HCT116 (cell line): ENCODE measurements around the gene ITGBL1. TPM values are rescaled to one million over a fixed set of nuclear protein-coding genes. Genes with fewer than 3 reads are reported as not detected.

Experiments used
- ATAC-seq: fragments of 200-7000 bp; cut with Tn5 transposase; 2 replicates; pipeline ENCODE4 v1.9.1; 2020; ENCODE audit warnings: mild to moderate bottlenecking, moderate library complexity
- BruUV-seq: library from RNA; stranded (reverse); fragments of 400-500 nt; replicated peaks from 2 replicates; lab custom pipeline; 2021; lab: Mats Ljungman, UMichigan
- CTCF ChIA-PET: fragments of 300-600 bp; sonication (Branson Sonifier 250); formaldehyde crosslinking; loops from one replicate; lab custom pipeline; 2021; ENCODE audit warnings: antibody characterized with exemption; lab: Charles Lee
- POLR2A ChIA-PET: fragments of 300-600, 350-600 bp; sonication (Branson Sonifier 250); formaldehyde crosslinking; loops from one replicate; lab custom pipeline; 2021; ENCODE audit warnings: antibody characterized with exemption; lab: Charles Lee
- RAD21 ChIA-PET, 2 experiments: fragments of 300-600 bp; sonication (Branson Sonifier 250); formaldehyde crosslinking; loops; one replicate each; lab custom pipeline; 2023; ENCODE audit warnings: low total read pairs in 2 of 2; ENCODE audit not compliant: uncharacterized antibody in 2 of 2, unreplicated experiment in 2 of 2, low non-redundant PET in 1 of 2; lab: Charles Lee
- DNase-seq: peaks from one replicate; pipeline ENCODE4 v3.0.0-alpha.2; 2010; ENCODE audit warnings: low read depth, low spot score
- H2AFZ ChIP-seq: fragments of 200-600 bp; shearing (Covaris generic), sonication (generic); 2 replicates; pipeline ENCODE4 v1.6.1; 2017; ENCODE audit warnings: low read depth, mixed run types, mixed read lengths, antibody characterized with exemption, low read length; ENCODE audit not compliant: poor library complexity, severe bottlenecking
- H3K27ac ChIP-seq: 2 replicates; pipeline ENCODE4 v1.5.1; 2012; ENCODE audit warnings: low read depth, low read length
- H3K27me3 ChIP-seq: fragments of 200-600 bp; sonication (generic); 2 replicates; pipeline ENCODE4 v1.6.1; 2016; ENCODE audit warnings: mixed run types, low read length, mixed read lengths; ENCODE audit not compliant: insufficient read depth
- H3K36me3 ChIP-seq, 2 experiments: fragments of 200-500 bp in 1 of 2; fragments of 200-600 bp in 1 of 2; sonication (Bioruptor generic) in 1 of 2; sonication (generic) in 1 of 2; 2 replicates each; pipeline versions ENCODE4 v1.5.1 to v1.6.1; 2014 to 2016; ENCODE audit warnings: low read length in 2 of 2, inconsistent platforms in 1 of 2, mixed read lengths in 1 of 2, mixed run types in 1 of 2; ENCODE audit not compliant: insufficient read depth in 2 of 2, control insufficient read depth in 1 of 2
- H3K4me1 ChIP-seq, 2 experiments: fragments of 200-600 bp in 1 of 2; sonication (generic) in 1 of 2; 2 replicates each; pipeline versions ENCODE4 v1.5.1 to v1.6.1; 2012 to 2017; ENCODE audit warnings: low read length in 2 of 2, inconsistent platforms in 1 of 2, mild to moderate bottlenecking in 1 of 2, mixed read lengths in 1 of 2, mixed run types in 1 of 2, moderate library complexity in 1 of 2; ENCODE audit not compliant: insufficient read depth in 2 of 2, control insufficient read depth in 1 of 2
- H3K4me2 ChIP-seq: fragments of 200-600 bp; sonication (generic); 2 replicates; pipeline ENCODE4 v1.6.1; 2017; ENCODE audit warnings: mixed run types, low read length, mixed read lengths
- H3K4me3 ChIP-seq, 2 experiments: fragments of 200-600 bp in 1 of 2; sonication (generic) in 1 of 2; replicated peaks in 1 of 2; 2 replicates each; pipeline ENCODE4 v1.5.1; 2011 to 2016; ENCODE audit warnings: low read length in 2 of 2, control low read depth in 1 of 2, low read depth in 1 of 2, mild to moderate bottlenecking in 1 of 2, mixed read lengths in 1 of 2, mixed run types in 1 of 2
- H3K79me2 ChIP-seq: fragments of 200-600 bp; sonication (generic); 2 replicates; pipeline ENCODE4 v1.6.1; 2017; ENCODE audit warnings: mild to moderate bottlenecking, mixed run types, low read length, moderate library complexity, mixed read lengths; ENCODE audit not compliant: insufficient read depth
- H3K9ac ChIP-seq: fragments of 200-600 bp; sonication (generic); 2 replicates; pipeline ENCODE4 v1.6.1; 2016; ENCODE audit warnings: low read length, mixed read lengths
- H3K9me2 ChIP-seq: fragments of 200-600 bp; sonication (generic), shearing (Covaris generic); 2 replicates; pipeline ENCODE4 v1.6.1; 2017; ENCODE audit warnings: mixed run types, mild to moderate bottlenecking, moderate library complexity; ENCODE audit not compliant: insufficient read depth
- H3K9me3 ChIP-seq, 2 experiments: fragments of 200-500 bp in 1 of 2; fragments of 200-600 bp in 1 of 2; sonication (Bioruptor generic) in 1 of 2; sonication (generic) in 1 of 2; 2 replicates each; pipeline ENCODE4 v1.6.1; 2014 to 2017; ENCODE audit warnings: low read length in 2 of 2, mixed read lengths in 2 of 2, inconsistent platforms in 1 of 2, low read depth in 1 of 2, mild to moderate bottlenecking in 1 of 2, mixed run types in 1 of 2, moderate library complexity in 1 of 2; ENCODE audit not compliant: control insufficient read depth in 1 of 2, insufficient read depth in 1 of 2
- H4K20me1 ChIP-seq: fragments of 200-600 bp; sonication (generic), shearing (Covaris generic); 2 replicates; pipeline ENCODE4 v1.6.1; 2017; ENCODE audit warnings: mixed run types, mild to moderate bottlenecking, moderate library complexity; ENCODE audit not compliant: insufficient read depth
- FOSL1 ChIP-seq: IDR thresholded peaks from 2 replicates; pipeline ENCODE4 v1.6.1; 2012; ENCODE audit warnings: low read depth
- POLR2AphosphoS5 ChIP-seq: IDR thresholded peaks from 2 replicates; pipeline ENCODE4 v1.6.1; 2011; ENCODE audit warnings: mild to moderate bottlenecking, low read depth, low read length, moderate library complexity
- SP1 ChIP-seq: IDR thresholded peaks from 2 replicates; pipeline ENCODE4 v1.6.1; 2012; ENCODE audit warnings: low read depth
- TCF7L2 ChIP-seq: IDR thresholded peaks from 2 replicates; pipeline ENCODE4 v1.7.0; 2011; ENCODE audit warnings: borderline replicate concordance, inconsistent platforms; ENCODE audit not compliant: insufficient read depth, insufficient read length; ENCODE audit errors: extremely low read depth
- YY1 ChIP-seq: IDR thresholded peaks from 2 replicates; pipeline ENCODE4 v1.6.1; 2011; ENCODE audit warnings: low read length, low read depth, moderate library complexity, mild to moderate bottlenecking; ENCODE audit not compliant: insufficient replicate concordance; ENCODE audit errors: extremely low read depth
- ZFX ChIP-seq: fragments of 450-650 bp; IDR thresholded peaks from 2 replicates; pipeline ENCODE4 v1.6.1; 2017
- intact Hi-C: fragments of 100-400 bp; cut with micrococcal nuclease; formaldehyde crosslinking; loops from 2 replicates; pipeline ENCODE4 v1.10.0; 2022
- total RNA-seq: library from RNA; stranded (reverse); gene quantifications from one replicate; pipeline ENCODE4 v1.2.1, GENCODE V29; 2021; ENCODE audit not compliant: unreplicated experiment
- TF ChIP-seq, protein P1 (sequence below): IDR thresholded peaks from 2 replicates; pipeline ENCODE4 v1.6.1; 2011; ENCODE audit warnings: mild to moderate bottlenecking, low read length, moderate library complexity; ENCODE audit not compliant: insufficient replicate concordance; ENCODE audit errors: extremely low read depth
- TF ChIP-seq, protein P2 (sequence below): IDR thresholded peaks from 2 replicates; pipeline ENCODE4 v1.6.1; 2012
- TF ChIP-seq, protein P3 (sequence below): IDR thresholded peaks from 2 replicates; pipeline ENCODE4 v1.6.1; 2012; ENCODE audit warnings: low read depth
- TF ChIP-seq, protein P4 (sequence below): IDR thresholded peaks from 2 replicates; pipeline ENCODE4 v1.6.1; 2012

ITGBL1 gene
- total RNA-seq, 1 experiment from 2014 or later = 0.66 TPM

DNA sequence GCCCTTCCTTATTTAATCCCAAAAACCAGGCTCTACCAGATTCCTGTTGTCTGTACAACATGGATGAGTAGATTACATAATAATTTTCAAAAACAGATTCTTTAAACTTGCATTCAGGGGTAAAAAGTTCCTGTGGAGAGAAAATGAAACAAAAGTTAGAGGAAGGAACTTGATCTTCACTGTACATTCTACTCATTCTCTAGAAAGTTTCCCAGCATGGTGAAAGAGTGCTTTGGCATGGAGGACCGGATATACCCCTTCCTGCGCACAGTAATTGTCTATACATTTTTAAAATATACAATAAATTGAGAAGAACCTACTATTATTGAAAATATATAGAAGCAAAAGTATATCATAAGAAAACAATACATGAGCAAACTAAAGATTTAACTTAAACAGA is 274.2 kb downstream of the ITGBL1 start:
- no peak overlapping the region for H2AFZ ChIP-seq
- no TSS peak for BruUV-seq
- TF ChIP-seq ZFX = no peak
- no peak for TF ChIP-seq TCF7L2
- TF ChIP-seq POLR2AphosphoS5 = no peak
- no peak for TF ChIP-seq FOSL1
- TF ChIP-seq YY1 = no peak
- TF ChIP-seq, protein P1, sequence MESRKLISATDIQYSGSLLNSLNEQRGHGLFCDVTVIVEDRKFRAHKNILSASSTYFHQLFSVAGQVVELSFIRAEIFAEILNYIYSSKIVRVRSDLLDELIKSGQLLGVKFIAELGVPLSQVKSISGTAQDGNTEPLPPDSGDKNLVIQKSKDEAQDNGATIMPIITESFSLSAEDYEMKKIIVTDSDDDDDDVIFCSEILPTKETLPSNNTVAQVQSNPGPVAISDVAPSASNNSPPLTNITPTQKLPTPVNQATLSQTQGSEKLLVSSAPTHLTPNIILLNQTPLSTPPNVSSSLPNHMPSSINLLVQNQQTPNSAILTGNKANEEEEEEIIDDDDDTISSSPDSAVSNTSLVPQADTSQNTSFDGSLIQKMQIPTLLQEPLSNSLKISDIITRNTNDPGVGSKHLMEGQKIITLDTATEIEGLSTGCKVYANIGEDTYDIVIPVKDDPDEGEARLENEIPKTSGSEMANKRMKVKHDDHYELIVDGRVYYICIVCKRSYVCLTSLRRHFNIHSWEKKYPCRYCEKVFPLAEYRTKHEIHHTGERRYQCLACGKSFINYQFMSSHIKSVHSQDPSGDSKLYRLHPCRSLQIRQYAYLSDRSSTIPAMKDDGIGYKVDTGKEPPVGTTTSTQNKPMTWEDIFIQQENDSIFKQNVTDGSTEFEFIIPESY = no peak
- TF ChIP-seq, protein P2, sequence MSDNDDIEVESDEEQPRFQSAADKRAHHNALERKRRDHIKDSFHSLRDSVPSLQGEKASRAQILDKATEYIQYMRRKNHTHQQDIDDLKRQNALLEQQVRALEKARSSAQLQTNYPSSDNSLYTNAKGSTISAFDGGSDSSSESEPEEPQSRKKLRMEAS = no peak
- TF ChIP-seq SP1 = no peak
- TF ChIP-seq, protein P3, sequence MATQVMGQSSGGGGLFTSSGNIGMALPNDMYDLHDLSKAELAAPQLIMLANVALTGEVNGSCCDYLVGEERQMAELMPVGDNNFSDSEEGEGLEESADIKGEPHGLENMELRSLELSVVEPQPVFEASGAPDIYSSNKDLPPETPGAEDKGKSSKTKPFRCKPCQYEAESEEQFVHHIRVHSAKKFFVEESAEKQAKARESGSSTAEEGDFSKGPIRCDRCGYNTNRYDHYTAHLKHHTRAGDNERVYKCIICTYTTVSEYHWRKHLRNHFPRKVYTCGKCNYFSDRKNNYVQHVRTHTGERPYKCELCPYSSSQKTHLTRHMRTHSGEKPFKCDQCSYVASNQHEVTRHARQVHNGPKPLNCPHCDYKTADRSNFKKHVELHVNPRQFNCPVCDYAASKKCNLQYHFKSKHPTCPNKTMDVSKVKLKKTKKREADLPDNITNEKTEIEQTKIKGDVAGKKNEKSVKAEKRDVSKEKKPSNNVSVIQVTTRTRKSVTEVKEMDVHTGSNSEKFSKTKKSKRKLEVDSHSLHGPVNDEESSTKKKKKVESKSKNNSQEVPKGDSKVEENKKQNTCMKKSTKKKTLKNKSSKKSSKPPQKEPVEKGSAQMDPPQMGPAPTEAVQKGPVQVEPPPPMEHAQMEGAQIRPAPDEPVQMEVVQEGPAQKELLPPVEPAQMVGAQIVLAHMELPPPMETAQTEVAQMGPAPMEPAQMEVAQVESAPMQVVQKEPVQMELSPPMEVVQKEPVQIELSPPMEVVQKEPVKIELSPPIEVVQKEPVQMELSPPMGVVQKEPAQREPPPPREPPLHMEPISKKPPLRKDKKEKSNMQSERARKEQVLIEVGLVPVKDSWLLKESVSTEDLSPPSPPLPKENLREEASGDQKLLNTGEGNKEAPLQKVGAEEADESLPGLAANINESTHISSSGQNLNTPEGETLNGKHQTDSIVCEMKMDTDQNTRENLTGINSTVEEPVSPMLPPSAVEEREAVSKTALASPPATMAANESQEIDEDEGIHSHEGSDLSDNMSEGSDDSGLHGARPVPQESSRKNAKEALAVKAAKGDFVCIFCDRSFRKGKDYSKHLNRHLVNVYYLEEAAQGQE = no peak
- TF ChIP-seq, protein P4, sequence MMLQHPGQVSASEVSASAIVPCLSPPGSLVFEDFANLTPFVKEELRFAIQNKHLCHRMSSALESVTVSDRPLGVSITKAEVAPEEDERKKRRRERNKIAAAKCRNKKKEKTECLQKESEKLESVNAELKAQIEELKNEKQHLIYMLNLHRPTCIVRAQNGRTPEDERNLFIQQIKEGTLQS = no peak
- H3K27me3 ChIP-seq = no peaks in the 10 kb centered on the region
- H3K9me2 ChIP-seq = no peaks in the 10 kb centered on the region
- H4K20me1 ChIP-seq = no peaks in the 10 kb centered on the region
- H3K4me2 ChIP-seq = no peak overlapping the region
- no peaks in the 10 kb centered on the region for H3K4me1 ChIP-seq
- H3K9ac ChIP-seq = no peak overlapping the region
- peaks cover 0 to 10% of the 10 kb centered on the region in 2 experiments; a peak in 1 of 4 replicates for H3K9me3 ChIP-seq
- ChIA-PET CTCF (no interaction called here), RAD21 (no interaction called here), POLR2A (no interaction called here)
- DNase-seq = no peak
- no peak overlapping the region for H3K4me3 ChIP-seq
- H3K27ac ChIP-seq = no peak overlapping the region
- intact Hi-C loops = no loop called here
- no peaks in the 10 kb centered on the region for H3K36me3 ChIP-seq
- H3K79me2 ChIP-seq = no peaks in the 10 kb centered on the region
- no peak for ATAC-seq
